Endothelial cell of umbilical vein (primary cell): ENCODE results near the gene ZNF628. TPM values are rescaled to one million over a fixed set of nuclear protein-coding genes. Genes with fewer than 3 reads are reported as not detected.

Experiments used
- BruUV-seq: library from RNA; stranded (reverse); fragments of 400-500 nt; replicated peaks from 2 replicates; lab custom pipeline; 2021; lab: Mats Ljungman, UMichigan
- CTCF ChIA-PET: fragments of 300-600, 350-600 bp; sonication (Branson Sonifier 250); formaldehyde crosslinking; loops from one replicate; lab custom pipeline; 2021; ENCODE audit warnings: antibody characterized with exemption, inconsistent platforms; lab: Charles Lee
- POLR2A ChIA-PET: fragments of 300-600, 350-600 bp; sonication (Branson Sonifier 250); formaldehyde crosslinking; loops from one replicate; lab custom pipeline; 2021; ENCODE audit warnings: antibody characterized with exemption, inconsistent platforms; lab: Charles Lee
- DNase-seq: peaks from one replicate; pipeline ENCODE4 v3.0.0-alpha.2; 2011; ENCODE audit warnings: low read depth, low spot score
- FAIRE-seq: peaks from 2 replicates; lab custom pipeline; 2011; peaks lifted over from hg19 to GRCh38; lab: Jason Lieb, UNC
- H2AFZ ChIP-seq: 2 replicates; pipeline ENCODE4 v1.6.0; 2012; ENCODE audit warnings: low read depth, low read length, control low read depth, inconsistent platforms
- H3K27ac ChIP-seq: 2 replicates; pipeline ENCODE4 v1.5.1; 2011; ENCODE audit warnings: low read depth, mild to moderate bottlenecking, control low read depth, low read length, moderate library complexity; ENCODE audit not compliant: insufficient read depth
- H3K27me3 ChIP-seq, 2 experiments: 2 replicates each; pipeline versions ENCODE4 v1.6.0 to v1.6.1; 2011; ENCODE audit warnings: low read length in 2 of 2, mixed read lengths in 1 of 2; ENCODE audit not compliant: control insufficient read depth in 2 of 2, insufficient read depth in 2 of 2
- H3K36me3 ChIP-seq, 2 experiments: 2 replicates in 1 of 2; 3 replicates in 1 of 2; pipeline ENCODE4 v1.5.1; 2011; ENCODE audit warnings: low read length in 2 of 2, mild to moderate bottlenecking in 1 of 2, moderate library complexity in 1 of 2; ENCODE audit not compliant: control insufficient read depth in 2 of 2, insufficient read depth in 2 of 2; ENCODE audit errors: extremely low read depth in 1 of 2
- H3K4me1 ChIP-seq: 3 replicates; pipeline ENCODE4 v1.5.1; 2011; ENCODE audit warnings: mild to moderate bottlenecking, low read length; ENCODE audit not compliant: control insufficient read depth, insufficient read depth; ENCODE audit errors: extremely low read depth
- H3K4me2 ChIP-seq: 2 replicates; pipeline ENCODE4 v1.6.1; 2011; ENCODE audit warnings: low read length, control low read depth, mixed read lengths; ENCODE audit not compliant: insufficient read depth
- H3K4me3 ChIP-seq, 3 experiments: fragments of 200-600 bp in 1 of 3; sonication (generic), shearing (Covaris generic) in 1 of 3; replicated peaks in 1 of 3; 2 replicates each; pipeline ENCODE4 v1.5.1; 2011 to 2016; ENCODE audit warnings: control low read depth in 3 of 3, low read length in 3 of 3, mild to moderate bottlenecking in 2 of 3, inconsistent platforms in 1 of 3, low read depth in 1 of 3, moderate library complexity in 1 of 3; ENCODE audit not compliant: insufficient read depth in 1 of 3
- H3K79me2 ChIP-seq: 2 replicates; pipeline ENCODE4 v1.6.0; 2012; ENCODE audit warnings: low read length, inconsistent platforms; ENCODE audit not compliant: control insufficient read depth, insufficient read depth
- H3K9ac ChIP-seq: replicated peaks from 2 replicates; pipeline ENCODE3; 2011; ENCODE audit warnings: low read length, control low read depth; ENCODE audit not compliant: insufficient read depth; ENCODE audit errors: extremely low read depth
- H3K9me1 ChIP-seq: replicated peaks from 3 replicates; pipeline ENCODE4 v1.6.0; 2011; ENCODE audit warnings: mild to moderate bottlenecking, low read length; ENCODE audit not compliant: control insufficient read depth, insufficient read depth; ENCODE audit errors: extremely low read depth
- H3K9me3 ChIP-seq: replicated peaks from 2 replicates; pipeline ENCODE4 v1.5.1; 2012; ENCODE audit warnings: low read length, inconsistent platforms; ENCODE audit not compliant: control insufficient read depth, insufficient read depth
- H4K20me1 ChIP-seq: replicated peaks from 2 replicates; pipeline ENCODE3; 2011; ENCODE audit warnings: mild to moderate bottlenecking, low read length; ENCODE audit not compliant: control insufficient read depth, insufficient read depth; ENCODE audit errors: extremely low read depth
- CTCF ChIP-seq, 2 donors: IDR thresholded peaks; 1 replicate in 1 of 2; 2 replicates in 1 of 2; pipeline ENCODE4 v1.5.1; 2011; ENCODE audit warnings: low read length in 2 of 2, mild to moderate bottlenecking in 2 of 2, moderate library complexity in 2 of 2, control low read depth in 1 of 2, inconsistent platforms in 1 of 2, low read depth in 1 of 2; ENCODE audit not compliant: insufficient read depth in 1 of 2; ENCODE audit errors: extremely low read depth in 1 of 2
- EZH2 ChIP-seq: IDR thresholded peaks from 2 replicates; pipeline ENCODE4 v1.6.1; 2012; ENCODE audit warnings: borderline replicate concordance, low read depth, mild to moderate bottlenecking, moderate library complexity, low read length, inconsistent platforms; ENCODE audit not compliant: severe bottlenecking
- FOS ChIP-seq: IDR thresholded peaks from 2 replicates; pipeline ENCODE4 v1.6.1; 2011; ENCODE audit warnings: mild to moderate bottlenecking, low read length, moderate library complexity, borderline replicate concordance; ENCODE audit not compliant: insufficient read depth
- GATA2 ChIP-seq: IDR thresholded peaks from 2 replicates; pipeline ENCODE4 v1.7.0; 2011; ENCODE audit warnings: low read depth, mild to moderate bottlenecking, moderate library complexity, mixed read lengths, low read length; ENCODE audit not compliant: insufficient read length, insufficient read depth
- JUN ChIP-seq: IDR thresholded peaks from 2 replicates; pipeline ENCODE4 v1.6.1; 2011; ENCODE audit warnings: borderline replicate concordance, low read depth; ENCODE audit not compliant: insufficient read length, insufficient read depth
- MAX ChIP-seq: IDR thresholded peaks from 2 replicates; pipeline ENCODE4 v1.6.1; 2011; ENCODE audit not compliant: insufficient read depth, insufficient read length
- MYC ChIP-seq: IDR thresholded peaks from one replicate; pipeline ENCODE4 v1.6.1; 2011; ENCODE audit warnings: mild to moderate bottlenecking, low read depth, low read length
- POLR2A ChIP-seq: IDR thresholded peaks from 2 replicates; pipeline ENCODE4 v1.6.1; 2012; ENCODE audit warnings: low read depth, mild to moderate bottlenecking, control low read depth, low read length
- POLR2AphosphoS5 ChIP-seq: IDR thresholded peaks from 2 replicates; pipeline ENCODE4 v1.6.1; 2012; ENCODE audit warnings: low read depth, mild to moderate bottlenecking, control low read depth, low read length, moderate library complexity; ENCODE audit not compliant: insufficient read depth
- dilution Hi-C: fragments of 300-500 bp; cut with MboI; formaldehyde crosslinking; loops from one replicate; pipeline ENCODE4 v1.15.0; 2019; ENCODE audit warnings: low sequenced_read_pairs; ENCODE audit not compliant: extremely low pct_ligation_motif_present
- intact Hi-C: fragments of 100-400 bp; cut with micrococcal nuclease; formaldehyde crosslinking; loops from one replicate; pipeline ENCODE4 v1.10.0; 2022
- polyA plus RNA-seq, 4 experiments: library from polyadenylated mRNA; depleted of rRNA in 3 of 4; stranded (reverse) in 3 of 4; unstranded in 1 of 4; fragments of >200 nt; gene quantifications; 2 replicates each; pipeline versions ENCODE4 v1.2.1 to v1.2.3, GENCODE V29; 2011 to 2012; ENCODE audit warnings: missing spikeins in 1 of 4
- total RNA-seq: library from RNA; stranded (reverse); gene quantifications from 2 replicates; pipeline ENCODE4 v1.2.3, GENCODE V29; 2021

Gene ZNF628
- total and polyA plus RNA-seq, 2 donors (not counting 3 experiments of a cell fraction or from before 2014, with no cell fraction given): 2.0 to 10.4 TPM

- Histone ChIP-seq H3K4me1 (peaks cover 3% of the 10 kb centered on the region), H3K79me2 (no peaks in the 10 kb centered on the region), H2AFZ (no peak overlapping the region), H3K27ac (no peak overlapping the region), H4K20me1 (no peaks in the 10 kb centered on the region), H3K9ac (no peak overlapping the region), H3K9me1 (no peaks in the 10 kb centered on the region), H3K27me3 (no peaks in the 10 kb centered on the region), H3K9me3 (no peaks in the 10 kb centered on the region), H3K36me3 (no peaks in the 10 kb centered on the region), H3K4me2 (no peak overlapping the region), H3K4me3 (no peak overlapping the region)
- BruUV-seq: no TSS peak
- FAIRE-seq (no peak), DNase-seq (no peak)
- ChIA-PET POLR2A (no interaction called here), CTCF (interaction anchor here (3.2 to 5.5 kb wide), 2 partner anchors 11 to 25 kb away, joined by 17 to 38 read pairs; no protein-coding TSS in a partner anchor)
- dilution Hi-C loops: no loop called here
- intact Hi-C loops: no loop called here
- no peak for TF ChIP-seq FOS
- TF ChIP-seq JUN: no peak
- no peak for TF ChIP-seq POLR2A
- no peak for TF ChIP-seq EZH2
- no peak for TF ChIP-seq CTCF (IDR thresholded peaks at IDR 0.05; ENCODE audit: extremely low read depth in 1 of 2, insufficient read depth in 1 of 2, low read depth in 1 of 2, low read length in 2 of 2)
- TF ChIP-seq MAX: no peak
- no peak for TF ChIP-seq GATA2
- no peak for TF ChIP-seq POLR2AphosphoS5
- no peak for TF ChIP-seq MYC
These were observed 16.7 kb downstream of the ZNF628 start for GRCh38 chr19:55493052-55493644.
